Thoracic aorta (tissue), 2 donors: Measurements from ENCODE around the gene PDX1. TPM values are rescaled to one million over a fixed set of nuclear protein-coding genes. Genes with fewer than 3 reads are reported as not detected.

Experiments
- ATAC-seq: fragments of 150-250 bp; one replicate; pipeline ENCODE4 v1.8.0; 2017; ENCODE audit warnings: low read depth; ENCODE audit not compliant: insufficient number of reproducible peaks, low FRiP score
- DNase-seq: peaks from one replicate; pipeline ENCODE4 v3.0.0-alpha.2; 2020; ENCODE audit warnings: low spot score
- H3K27ac ChIP-seq, 2 donors: fragments of 200-600 bp; sonication (generic); 1 replicate in 1 of 2; 2 replicates in 1 of 2; pipeline ENCODE4 v1.5.1; 2016; ENCODE audit warnings: mild to moderate bottlenecking in 2 of 2, moderate library complexity in 2 of 2
- H3K27me3 ChIP-seq: fragments of 200-600 bp; sonication (generic); replicated peaks from 2 replicates; pipeline ENCODE4 v1.6.0; 2016; ENCODE audit warnings: mild to moderate bottlenecking; ENCODE audit not compliant: insufficient read depth
- H3K36me3 ChIP-seq: fragments of 200-600 bp; sonication (generic); one replicate; pipeline ENCODE4 v1.5.1; 2016
- H3K4me1 ChIP-seq, 2 donors: fragments of 200-600 bp; sonication (generic); 1 replicate in 1 of 2; 2 replicates in 1 of 2; pipeline versions ENCODE4 v1.5.1 to v1.6.0; 2016; ENCODE audit warnings: low read depth in 2 of 2, mild to moderate bottlenecking in 1 of 2; ENCODE audit not compliant: control insufficient read depth in 1 of 2
- H3K4me3 ChIP-seq: fragments of 200-600 bp; sonication (generic); 2 replicates; pipeline ENCODE4 v1.5.1; 2016; ENCODE audit warnings: mild to moderate bottlenecking
- H3K9me3 ChIP-seq: fragments of 200-600 bp; sonication (generic); 2 replicates; pipeline ENCODE4 v1.5.1; 2016
- CTCF ChIP-seq: fragments of 200-600 bp; sonication (generic); IDR thresholded peaks from one replicate; pipeline ENCODE4 v1.5.1; 2019; ENCODE audit warnings: antibody characterized with exemption
- total RNA-seq, 2 donors: library from RNA; depleted of rRNA; stranded (reverse); fragments of >200 nt; gene quantifications; one replicate each; pipeline versions ENCODE4 v1.1.0 to v1.2.3, GENCODE V29; 2016

Gene PDX1
- total RNA-seq, 2 donors from 2014 or later: 0.28 TPM; not detected in 1

GRCh38 chr13:27922883-27923612, 3.2 kb downstream of the PDX1 start:
- TF ChIP-seq CTCF: no peak
- H3K9me3 ChIP-seq: no peaks in the 10 kb centered on the region
- no peak for DNase-seq
- ATAC-seq: no peak
- H3K27me3 ChIP-seq: peaks cover 7% of the 10 kb centered on the region
- H3K36me3 ChIP-seq: no peaks in the 10 kb centered on the region
- no peak overlapping the region for H3K27ac ChIP-seq
- H3K4me1 ChIP-seq: peaks cover 16 to 41% of the 10 kb centered on the region in 2 donors
- H3K4me3 ChIP-seq: no peak overlapping the region

GRCh38 chr13:27923794-27924528, 4.2 kb downstream of the PDX1 start:
- H3K27ac ChIP-seq: no peak overlapping the region
- H3K4me3 ChIP-seq: no peak overlapping the region
- ATAC-seq: no peak
- peaks cover 16 to 40% of the 10 kb centered on the region in 2 donors for H3K4me1 ChIP-seq
- no peak for TF ChIP-seq CTCF
- no peaks in the 10 kb centered on the region for H3K9me3 ChIP-seq
- no peaks in the 10 kb centered on the region for H3K36me3 ChIP-seq
- peaks cover 7% of the 10 kb centered on the region for H3K27me3 ChIP-seq
- DNase-seq: no peak

GRCh38 chr13:27924529-27925141, 4.8 kb downstream of the PDX1 start:
- no peaks in the 10 kb centered on the region for H3K9me3 ChIP-seq
- ATAC-seq: no peak
- no peak overlapping the region for H3K27ac ChIP-seq
- peaks cover 7% of the 10 kb centered on the region for H3K27me3 ChIP-seq
- TF ChIP-seq CTCF: no peak
- no peak overlapping the region for H3K4me3 ChIP-seq
- H3K4me1 ChIP-seq: peaks cover 14 to 36% of the 10 kb centered on the region in 2 donors
- no peaks in the 10 kb centered on the region for H3K36me3 ChIP-seq
- no peak for DNase-seq

- Histone ChIP-seq H3K27ac (no peak overlapping the region), H3K4me1 (peaks cover 6 to 28% of the 10 kb centered on the region in 2 donors), H3K4me3 (no peak overlapping the region), H3K27me3 (peaks cover 7% of the 10 kb centered on the region), H3K36me3 (no peaks in the 10 kb centered on the region), H3K9me3 (no peaks in the 10 kb centered on the region)
- DNase-seq: no peak
- no peak for TF ChIP-seq CTCF
- ATAC-seq: no peak
Observed at GRCh38 chr13:27925220-27925991, 5.6 kb downstream of the PDX1 start.
